ENCODE measurements around the gene SEPTIN10. TPM values are rescaled to one million over a fixed set of nuclear protein-coding genes. Genes with fewer than 3 reads are reported as not detected.
"Not testable (repeated sequence)": the region's sequence is repeated elsewhere in the genome, so short reads cannot be mapped to it uniquely, and the experiment has no call there.

SEPTIN10 gene
- total RNA-seq, 2 donors from 2014 or later: 66.3 to 94.9 TPM

GRCh38 chr2:109632158-109632789 lies 18.5 kb upstream of the SEPTIN10 start:
- 90% methylated on average over 14 of the region's 14 CpGs for WGBS

GRCh38 chr2:109631741-109632140 lies 18.0 kb upstream of the SEPTIN10 start:
- Histone ChIP-seq H3K36me3 (no peaks in the 10 kb centered on the region), H3K4me3 (no peak overlapping the region), H3K9me3 (no peaks in the 10 kb centered on the region), H3K27me3 (replicated peaks; ENCODE audit: insufficient read depth) (no peaks in the 10 kb centered on the region), H3K4me1 (replicated peaks) (no peaks in the 10 kb centered on the region), H3K27ac (no peak overlapping the region)
- 67% methylated on average over 3 of the region's 3 CpGs for WGBS
- TF ChIP-seq CTCF (IDR thresholded peaks at IDR 0.05) (no peak), POLR2A (IDR thresholded peaks at IDR 0.05) (no peak), POLR2AphosphoS5 (IDR thresholded peaks at IDR 0.05) (no peak)
- no peak for DNase-seq (ENCODE audit: low spot score)
- intact Hi-C loops (cut with DNase I): no loop called here

More at GRCh38 chr2:109632158-109632789, 18.5 kb upstream of the SEPTIN10 start:
- H3K27me3 ChIP-seq (replicated peaks; ENCODE audit: insufficient read depth): no peaks in the 10 kb centered on the region
- H3K9me3 ChIP-seq: no peaks in the 10 kb centered on the region
- intact Hi-C loops (cut with DNase I): no loop called here
- no peak overlapping the region for H3K4me3 ChIP-seq
- no peak overlapping the region for H3K27ac ChIP-seq
- no peaks in the 10 kb centered on the region for H3K4me1 ChIP-seq (replicated peaks)
- no peak for TF ChIP-seq POLR2A (IDR thresholded peaks at IDR 0.05)
- no peak for TF ChIP-seq CTCF (IDR thresholded peaks at IDR 0.05)
- no peak for TF ChIP-seq POLR2AphosphoS5 (IDR thresholded peaks at IDR 0.05)
- no peak for DNase-seq (ENCODE audit: low spot score)
- H3K36me3 ChIP-seq: no peaks in the 10 kb centered on the region

- intact Hi-C loops (cut with DNase I): no loop called here
- WGBS: 97% methylated on average over 19 of the region's 19 CpGs
- DNase-seq (ENCODE audit: low spot score): no peak
Measured at GRCh38 chr2:109630441-109631430, 17.0 kb upstream of the SEPTIN10 start.

GRCh38 chr2:109629867-109630266 lies 16.1 kb upstream of the SEPTIN10 start:
- Histone ChIP-seq H3K27me3 (replicated peaks; ENCODE audit: insufficient read depth) (no peaks in the 10 kb centered on the region), H3K9me3 (no peaks in the 10 kb centered on the region), H3K27ac (no peak overlapping the region), H3K36me3 (no peaks in the 10 kb centered on the region), H3K4me3 (no peak overlapping the region), H3K4me1 (replicated peaks) (no peaks in the 10 kb centered on the region)
- WGBS: 65% methylated on average over 3 of the region's 3 CpGs
- intact Hi-C loops (cut with DNase I): no loop called here
- DNase-seq (ENCODE audit: low spot score): no peak
- no peak for TF ChIP-seq CTCF (IDR thresholded peaks at IDR 0.05)
- no peak for TF ChIP-seq POLR2A (IDR thresholded peaks at IDR 0.05)
- TF ChIP-seq POLR2AphosphoS5 (IDR thresholded peaks at IDR 0.05): no peak

More at GRCh38 chr2:109630441-109631430, 17.0 kb upstream of the SEPTIN10 start:
- no peaks in the 10 kb centered on the region for H3K9me3 ChIP-seq
- TF ChIP-seq POLR2A (IDR thresholded peaks at IDR 0.05): no peak
- no peak for TF ChIP-seq POLR2AphosphoS5 (IDR thresholded peaks at IDR 0.05)
- no peak for TF ChIP-seq CTCF (IDR thresholded peaks at IDR 0.05)
- H3K4me3 ChIP-seq: no peak overlapping the region
- H3K36me3 ChIP-seq: no peaks in the 10 kb centered on the region
- no peaks in the 10 kb centered on the region for H3K27me3 ChIP-seq (replicated peaks; ENCODE audit: insufficient read depth)
- no peaks in the 10 kb centered on the region for H3K4me1 ChIP-seq (replicated peaks)
- H3K27ac ChIP-seq: no peak overlapping the region

GRCh38 chr2:109628321-109628720 lies 14.6 kb upstream of the SEPTIN10 start:
- DNase-seq (ENCODE audit: low spot score); H3K27me3 ChIP-seq (replicated peaks; ENCODE audit: insufficient read depth); H3K4me3 ChIP-seq; H3K9me3 ChIP-seq; H3K27ac ChIP-seq; intact Hi-C loops (cut with DNase I); H3K36me3 ChIP-seq; H3K4me1 ChIP-seq (replicated peaks): not testable (repeated sequence)
- 83% methylated on average over 7 of the region's 7 CpGs for WGBS
